ENCODE data around the gene FLNA.

- TF ChIP-seq CTCF (IDR thresholded peaks at IDR 0.05) (no peak), POLR2A (IDR thresholded peaks at IDR 0.05) (no peak), POLR2AphosphoS5 (IDR thresholded peaks at IDR 0.05) (no peak)
Measured at GRCh38 chrX:154300816-154301215, 73.6 kb downstream of the FLNA start.

Data from breast epithelium (tissue), 3 donors.